Hematopoietic multipotent progenitor cell treated with erythropoietin and hydrocortisone succinate and interleukin-3 and kit ligand, for 8 days (in vitro differentiated cells): ENCODE data around the gene DPF3.
"Not testable (repeated sequence)": the region's sequence is repeated elsewhere in the genome, so short reads cannot be mapped to it uniquely, and the experiment has no call there.

ENCODE experiments used
- DNase-seq: peaks from one replicate; pipeline ENCODE4 v3.0.0-alpha.2; 2015

The DPF3 gene

DNA sequence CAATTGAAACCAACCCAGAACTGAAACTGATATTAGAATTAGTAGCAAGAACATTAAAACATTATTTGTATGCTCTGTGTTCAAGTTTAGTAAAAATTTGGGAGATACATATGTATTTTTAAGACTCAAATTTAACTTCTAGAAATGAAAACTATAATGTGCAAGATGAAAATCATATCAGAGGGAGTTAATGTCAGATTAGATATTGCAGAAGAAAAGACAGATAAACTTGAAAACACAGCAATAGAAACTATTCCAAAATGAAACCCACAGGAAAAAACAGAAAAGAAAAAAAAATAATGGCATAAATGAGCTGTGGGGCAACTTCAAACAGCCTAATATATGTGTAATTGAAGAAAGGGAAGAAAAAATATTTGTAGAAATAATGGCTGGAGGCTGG, 134.9 kb downstream of the DPF3 start:
- no peak for DNase-seq

DNA sequence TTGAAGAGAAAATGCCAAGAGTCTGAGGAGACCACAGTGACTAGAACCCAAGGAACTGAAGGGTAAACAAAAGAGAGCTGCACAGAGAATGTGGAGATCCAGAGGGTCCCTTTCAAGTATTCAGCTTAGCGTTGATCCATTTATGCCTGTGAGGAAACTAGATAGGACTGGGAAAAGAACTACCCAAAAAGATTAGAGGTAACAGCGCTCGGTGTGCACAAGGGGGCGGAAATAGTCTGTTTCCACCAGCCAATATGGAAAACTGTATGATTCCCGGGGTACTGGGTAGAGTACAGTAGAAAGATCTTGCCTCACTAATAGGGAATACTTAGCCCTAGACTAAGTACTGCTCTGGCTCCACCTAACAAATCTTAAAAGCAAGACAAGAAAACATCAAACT, 135.5 kb downstream of the DPF3 start:
- DNase-seq = no peak

DNA sequence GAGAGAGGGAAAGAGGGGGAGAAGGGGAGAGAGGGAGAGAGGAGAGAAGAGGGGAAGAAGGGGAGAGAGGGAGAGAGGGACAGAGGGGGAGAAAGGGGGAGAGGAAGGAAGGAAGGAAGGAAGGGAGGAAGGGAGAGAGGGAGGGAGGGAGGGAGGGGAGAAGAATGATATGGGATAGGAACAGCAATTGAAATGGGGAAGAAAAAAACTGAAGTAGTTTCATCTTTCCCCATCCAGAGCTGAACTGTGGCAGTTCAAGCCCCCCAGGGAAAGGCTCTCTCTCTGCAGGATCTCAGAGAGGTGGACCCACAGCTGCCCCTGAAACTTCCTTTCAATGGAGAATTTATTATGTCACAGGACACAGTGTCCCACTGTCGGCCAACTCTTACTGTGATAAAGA, 136.9 kb downstream of the DPF3 start:
- DNase-seq = no peak

DNA sequence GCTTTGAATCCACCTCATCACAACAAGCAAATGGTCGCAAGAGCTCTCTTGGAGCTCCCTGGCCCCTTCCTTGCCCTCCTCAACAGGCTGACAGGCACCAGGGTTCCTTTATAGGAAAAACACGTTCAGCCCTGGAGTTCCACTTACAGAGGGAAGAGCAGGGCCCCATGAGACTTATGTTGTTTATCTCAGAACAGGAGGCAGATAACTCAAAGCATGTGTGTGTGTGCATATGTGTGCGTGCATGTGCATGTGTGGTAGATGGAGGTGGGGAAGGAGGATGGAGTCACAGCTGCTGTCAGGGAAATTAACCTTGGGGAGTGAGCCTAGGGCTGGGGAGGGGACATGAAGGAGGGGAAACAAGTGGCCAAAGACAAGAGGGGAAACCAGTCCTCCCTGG, 138.1 kb downstream of the DPF3 start:
- no peak for DNase-seq

DNA sequence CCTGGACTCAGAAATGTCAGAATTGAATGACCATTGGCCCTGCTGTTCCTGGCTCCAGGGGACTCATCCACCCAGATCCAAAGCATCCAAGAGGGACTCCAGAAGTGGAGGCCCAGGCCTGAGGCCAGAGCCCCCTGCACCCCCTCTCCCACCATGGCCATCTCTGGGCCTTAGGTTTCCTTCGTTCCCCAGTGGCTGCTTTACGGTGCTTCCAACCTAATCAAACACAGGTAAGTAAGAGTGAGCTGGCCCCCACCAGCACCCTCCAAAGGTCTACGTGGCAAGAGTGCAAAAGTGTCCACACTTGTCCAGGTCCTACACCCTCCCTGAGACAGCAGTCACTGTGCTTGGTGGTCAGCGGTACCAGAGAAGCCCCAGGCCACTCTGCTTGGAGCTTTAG, 139.0 kb downstream of the DPF3 start:
- no peak for DNase-seq

DNA sequence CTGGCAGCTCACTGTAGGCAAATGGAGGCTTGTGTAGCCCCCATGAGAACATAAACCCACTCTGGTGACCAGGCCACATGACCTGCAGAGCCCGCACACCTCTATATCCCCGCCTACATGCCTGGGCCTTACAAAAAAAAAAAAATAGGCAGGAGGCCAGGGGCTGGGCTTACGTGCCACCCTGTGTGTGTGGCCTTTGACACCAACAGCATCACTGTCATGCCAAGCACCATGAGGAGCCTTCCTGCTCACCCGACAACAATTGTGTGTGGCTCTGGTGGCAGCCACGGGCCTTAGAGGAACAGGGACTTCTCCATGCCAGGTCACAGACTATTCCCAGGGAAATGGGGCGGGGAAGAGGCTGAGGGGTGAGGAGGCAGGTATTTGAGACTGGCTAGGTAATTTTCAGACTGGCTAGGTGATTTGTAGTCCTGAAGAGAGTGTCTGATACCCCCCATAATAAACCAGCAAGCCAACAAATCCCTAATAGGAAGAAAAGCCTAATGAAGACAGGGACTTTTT, 140.0 kb downstream of the DPF3 start:
- DNase-seq = no peak

DNA sequence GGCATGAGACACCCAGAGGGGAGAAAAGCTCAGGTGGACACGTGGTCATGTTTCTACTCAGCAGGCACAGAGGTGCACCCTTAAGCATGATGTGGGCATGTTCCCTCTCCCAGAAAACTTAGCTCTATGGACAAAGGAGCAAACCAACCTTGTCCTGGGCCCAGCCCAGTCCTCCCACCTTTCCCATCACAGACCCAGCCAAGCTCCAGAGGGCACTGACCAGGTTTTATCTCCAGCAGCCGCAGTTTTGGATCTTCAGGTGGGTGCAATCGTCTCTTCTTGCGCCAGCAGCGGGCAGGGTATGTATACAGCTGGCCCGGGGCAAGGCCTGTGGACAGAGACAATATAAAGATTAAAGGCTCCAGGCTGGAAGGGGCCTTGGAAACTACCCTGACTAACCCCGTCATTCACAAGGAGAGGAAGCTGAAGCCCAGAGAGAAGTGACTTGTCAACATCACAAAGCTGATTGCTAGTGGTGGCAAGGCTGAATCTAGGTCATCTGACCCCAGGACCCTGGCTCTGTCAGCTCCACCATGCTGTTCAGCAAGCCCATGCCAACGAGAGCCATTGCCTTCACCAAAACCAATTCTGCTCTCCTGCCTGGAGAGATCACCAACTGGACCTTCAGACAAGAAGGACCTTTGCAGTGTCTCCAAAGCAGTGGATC, 140.7 kb downstream of the DPF3 start:
- no peak for DNase-seq

DNA sequence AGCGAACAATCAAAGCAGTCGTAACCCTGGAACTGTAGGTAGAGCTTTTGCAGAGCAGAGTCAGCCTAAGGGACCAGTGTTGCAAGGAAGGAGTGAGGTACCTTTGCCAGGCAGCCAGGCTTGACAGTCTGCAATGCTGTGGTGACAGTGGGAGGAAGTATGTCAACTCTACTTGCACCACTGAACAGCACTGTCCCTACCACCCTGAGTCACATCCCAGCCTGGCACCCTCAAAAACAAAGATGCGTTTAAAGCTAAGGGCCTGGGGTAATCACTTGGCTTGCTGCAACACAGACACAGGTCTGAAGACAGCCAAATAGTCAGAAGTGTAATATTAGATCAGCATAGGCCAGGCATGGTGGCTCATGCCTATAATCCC, 141.9 kb downstream of the DPF3 start:
- no peak for DNase-seq

DNA sequence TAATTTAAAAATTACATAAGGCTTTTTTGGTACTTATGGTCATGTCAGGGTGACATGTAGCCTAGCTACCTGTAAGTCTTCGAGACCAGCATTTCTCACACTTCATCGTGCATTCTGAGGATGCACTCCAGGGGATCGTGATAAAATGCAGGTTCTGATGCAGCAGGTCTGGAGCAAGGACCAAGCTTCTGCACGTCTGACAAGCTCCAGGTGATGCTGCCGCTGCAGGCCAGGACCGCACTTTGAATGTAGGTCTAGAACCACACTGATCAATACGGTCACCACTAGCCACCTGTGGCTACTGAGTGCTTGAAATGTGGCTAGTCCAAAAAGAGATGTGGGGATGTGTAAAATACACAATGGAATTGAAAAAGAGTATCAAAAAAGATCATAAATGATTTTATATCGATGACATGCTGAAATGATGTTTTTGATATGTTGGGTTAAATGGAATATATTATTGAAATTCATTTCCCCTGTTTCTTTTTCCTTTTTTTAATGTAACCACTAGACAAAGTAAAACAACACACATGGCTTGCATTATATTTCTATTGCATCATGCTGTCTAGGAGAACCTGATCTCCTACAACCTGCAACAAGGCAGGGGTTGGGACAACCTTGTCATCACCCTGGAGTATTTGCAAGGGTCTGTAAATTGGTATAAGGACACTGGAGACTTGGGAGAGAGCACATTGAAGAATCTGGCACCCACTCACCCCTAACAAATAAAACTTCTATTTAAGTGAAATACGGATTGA, 142.4 kb downstream of the DPF3 start:
- DNase-seq = no peak

DNA sequence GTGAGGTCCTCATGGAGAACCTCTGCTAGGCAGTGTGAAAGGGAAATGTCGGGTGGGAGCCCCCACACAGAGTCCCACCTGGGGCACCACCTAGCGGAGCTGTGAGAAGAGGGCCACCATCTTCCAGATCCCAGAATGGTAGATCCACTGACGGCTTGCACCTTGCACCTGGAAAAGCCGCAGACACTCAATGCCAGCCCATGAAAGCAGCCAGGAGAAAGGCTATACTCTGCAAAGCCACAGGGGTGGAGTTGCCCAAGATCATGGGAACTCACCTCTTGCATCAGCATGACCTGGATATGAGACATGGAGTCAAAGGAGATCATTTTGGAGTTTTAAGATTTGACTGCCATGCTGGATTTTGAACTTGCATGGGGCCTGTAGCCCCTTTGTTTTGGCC, 145.0 kb downstream of the DPF3 start:
- DNase-seq = not testable (repeated sequence)

DNA sequence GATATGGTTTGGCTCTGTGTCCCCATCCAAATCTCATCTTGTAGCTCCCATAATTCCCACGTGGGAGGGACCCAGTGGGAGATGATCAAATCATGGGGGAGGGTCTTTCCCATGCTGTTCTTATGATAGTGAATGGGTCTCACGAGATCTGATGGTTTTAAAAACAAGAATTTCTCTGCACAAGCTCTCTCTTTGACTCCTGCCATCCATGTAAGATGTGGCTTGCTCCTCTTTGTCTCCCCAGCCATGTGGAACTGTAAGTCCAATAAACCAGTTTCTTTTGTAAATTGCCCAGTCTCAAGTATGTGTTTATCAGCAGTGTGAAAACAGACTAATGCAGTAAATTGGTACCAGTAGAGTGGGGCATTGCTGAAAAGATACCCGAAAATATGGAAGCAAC, 146.2 kb downstream of the DPF3 start:
- no peak for DNase-seq

DNA sequence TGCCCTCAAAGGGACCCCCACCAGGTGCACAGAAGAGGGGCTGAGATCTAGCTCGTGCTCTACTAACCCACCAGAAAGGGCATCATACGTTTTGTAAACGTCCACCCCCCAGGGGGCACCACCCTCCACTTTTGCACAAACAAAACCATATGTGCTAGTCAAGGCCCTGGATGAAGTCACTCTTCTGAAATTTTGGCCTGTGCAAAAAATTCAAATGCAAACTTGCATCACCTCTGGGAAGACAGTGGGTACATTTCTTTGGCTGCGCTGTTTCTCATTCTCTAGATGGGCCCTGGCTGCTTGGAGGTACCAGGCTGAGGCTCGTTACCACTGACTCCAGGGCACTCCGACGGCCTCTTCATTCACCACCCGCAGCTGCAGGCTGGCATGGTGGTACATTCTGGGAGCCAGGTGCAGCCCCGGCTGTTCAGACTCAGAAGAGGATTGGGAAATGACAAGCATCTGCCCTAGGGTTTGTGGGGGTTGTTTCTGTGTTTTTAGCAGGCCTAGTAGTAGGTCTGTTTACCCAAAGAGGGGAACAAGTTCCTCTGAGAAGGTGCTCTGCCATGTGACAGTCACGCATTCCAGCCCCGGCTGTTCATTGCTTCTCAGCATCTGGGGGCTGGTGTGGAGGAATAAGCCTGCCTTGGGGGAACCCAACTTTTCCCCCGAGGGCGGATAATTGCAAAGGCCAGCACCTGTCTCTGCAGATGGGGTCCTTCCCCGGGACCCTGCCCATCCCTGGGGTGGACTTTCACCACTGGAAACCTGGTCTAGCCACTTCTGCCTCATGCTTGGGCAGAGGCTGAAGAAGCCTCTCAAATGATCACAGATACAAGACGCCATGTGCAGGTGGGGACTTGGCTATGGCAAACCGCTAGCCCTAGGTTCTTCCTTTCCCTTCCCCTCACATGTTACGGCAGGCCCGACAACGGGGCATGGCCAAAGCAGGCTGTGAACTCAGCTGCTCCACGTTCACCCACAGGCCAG, 147.6 kb downstream of the DPF3 start:
- no peak for DNase-seq

DNA sequence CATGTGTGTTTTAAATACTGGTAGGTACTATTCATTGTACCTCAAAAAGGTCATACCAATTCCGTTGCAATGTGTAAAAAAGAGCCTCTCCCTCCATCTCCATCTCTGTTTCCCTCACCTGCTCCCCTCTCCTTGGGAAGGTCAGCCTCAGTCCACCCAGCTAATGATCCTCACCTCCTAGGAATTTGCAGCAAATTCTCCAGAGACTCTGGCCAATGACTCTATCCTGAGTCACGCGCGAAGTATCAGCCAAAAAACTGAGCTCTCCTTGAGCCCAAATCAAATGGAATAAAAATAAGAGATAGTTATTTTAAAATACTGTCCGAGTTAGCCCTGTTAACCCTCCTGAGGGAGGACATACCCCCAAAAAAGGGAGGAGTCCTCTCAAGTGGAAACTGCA, 148.4 kb downstream of the DPF3 start:
- DNase-seq = no peak

DNA sequence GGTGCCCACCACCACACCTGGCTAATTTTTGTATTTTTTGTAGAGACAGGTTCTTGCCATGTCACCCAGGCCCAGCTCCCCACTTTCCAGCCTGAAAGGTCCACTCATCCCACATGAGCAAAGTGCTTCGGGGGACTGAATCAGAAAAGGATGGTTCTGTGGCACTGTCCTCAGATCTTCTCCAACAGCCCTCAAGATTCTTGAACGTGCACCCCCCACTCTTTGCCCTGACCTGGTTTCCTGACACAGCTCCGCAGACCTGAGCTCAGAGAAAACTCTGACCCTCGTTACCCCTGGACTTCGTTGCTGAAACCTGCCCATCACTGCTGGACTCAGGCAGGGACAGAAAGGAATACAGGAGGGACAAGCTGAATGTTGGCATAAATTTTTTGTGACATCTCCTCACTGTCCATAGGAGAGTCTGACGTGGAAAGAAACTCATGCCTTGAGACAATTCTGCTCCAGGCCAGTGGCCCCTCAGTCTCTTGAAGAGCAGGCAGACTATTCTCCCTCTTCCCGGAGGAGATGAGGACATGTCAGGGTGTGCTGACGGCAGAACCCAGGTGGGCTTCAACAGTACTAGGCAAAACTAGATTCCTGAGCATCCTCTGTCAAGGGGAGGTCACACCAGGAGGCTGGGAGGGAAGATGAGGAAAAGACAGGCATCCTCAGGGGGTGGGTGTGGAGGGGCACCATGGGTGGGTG, 149.3 kb downstream of the DPF3 start:
- DNase-seq = no peak

DNA sequence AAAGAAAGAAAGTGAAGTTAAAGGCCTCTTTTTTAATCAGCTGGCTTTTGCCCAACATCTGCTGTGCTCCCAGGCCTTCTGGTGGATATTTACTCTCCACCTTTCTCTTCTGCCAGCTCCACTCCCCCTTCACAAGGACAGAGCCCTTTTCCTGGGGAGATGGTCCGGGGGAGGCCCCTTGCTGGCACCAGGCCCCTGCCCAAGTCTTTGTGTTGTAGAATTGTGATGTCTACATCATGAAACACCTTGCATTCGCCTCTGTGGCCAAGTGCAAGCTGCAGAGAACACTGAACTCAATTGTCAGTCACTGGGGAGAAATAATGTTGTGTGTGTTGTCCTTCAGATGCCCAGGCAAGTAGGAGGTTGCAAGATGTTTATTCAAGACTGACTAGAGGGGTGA, 150.3 kb downstream of the DPF3 start:
- no peak for DNase-seq

DNA sequence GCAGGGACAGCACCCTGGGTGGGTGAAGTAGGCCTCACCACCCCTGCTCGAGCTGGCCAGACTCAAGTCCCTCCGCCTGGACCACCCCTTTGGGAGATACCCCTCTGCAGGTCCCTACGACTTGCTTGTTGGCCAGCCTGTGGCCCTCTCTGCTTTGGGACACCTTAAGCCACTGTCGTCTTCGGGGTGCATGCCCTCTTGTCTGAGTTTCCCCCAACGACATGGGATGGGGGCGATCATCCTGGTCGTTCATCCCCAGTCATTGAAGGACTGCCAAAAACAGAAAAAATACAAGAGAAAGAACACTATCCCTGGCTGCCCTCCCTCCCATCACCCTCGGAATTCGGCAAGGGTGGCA, 151.1 kb downstream of the DPF3 start:
- DNase-seq = no peak

DNA sequence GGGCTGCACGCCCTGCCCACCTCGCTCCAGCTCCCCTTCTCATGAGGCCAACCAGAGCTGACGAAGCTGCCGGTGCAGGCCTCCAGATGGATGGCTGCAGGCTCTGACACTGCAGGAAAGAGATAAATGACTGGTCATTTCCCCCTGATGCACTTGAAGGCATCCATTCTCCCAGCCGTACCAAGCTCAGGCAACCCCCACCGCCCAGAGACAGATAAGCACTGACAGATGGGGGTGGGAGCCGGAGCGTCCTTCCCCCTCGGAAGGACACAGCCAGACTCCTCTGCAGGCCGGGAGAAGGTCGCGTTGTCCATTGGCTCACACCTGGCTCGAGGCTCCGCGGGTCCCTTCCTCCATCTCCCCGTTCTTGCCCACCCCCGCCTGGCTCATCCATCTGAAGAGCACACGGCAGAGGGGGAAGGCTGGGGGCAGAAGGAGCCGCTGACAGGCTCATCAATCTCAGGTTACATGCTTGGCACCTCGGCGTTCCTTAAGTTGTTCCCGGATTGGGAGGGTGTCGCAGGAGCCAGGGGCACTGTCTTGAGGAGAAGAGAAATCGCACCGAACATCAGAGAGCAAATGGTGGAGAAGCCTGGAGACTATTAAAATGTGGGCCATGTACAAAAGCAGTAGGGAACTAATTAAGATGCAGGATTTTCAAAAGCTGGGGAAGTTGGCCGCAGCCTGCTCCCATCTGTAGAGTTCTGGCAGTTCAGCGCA, 151.6 kb downstream of the DPF3 start:
- DNase-seq = peak; percentile 8

DNA sequence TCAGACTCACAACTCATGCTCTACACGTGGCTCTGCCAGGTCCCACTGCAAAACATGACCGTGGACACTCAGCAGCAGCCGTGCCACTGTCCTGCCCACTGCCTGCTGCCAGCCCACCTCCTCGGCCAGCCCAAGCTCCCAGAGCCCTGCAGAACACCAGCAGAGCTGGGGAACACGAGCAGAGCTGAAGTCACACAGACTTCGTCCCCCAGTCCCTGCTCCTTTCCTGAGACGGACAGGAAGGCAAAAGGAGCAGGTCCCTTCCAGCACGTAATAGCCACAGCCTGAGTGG, 152.1 kb downstream of the DPF3 start:
- no peak for DNase-seq

DNA sequence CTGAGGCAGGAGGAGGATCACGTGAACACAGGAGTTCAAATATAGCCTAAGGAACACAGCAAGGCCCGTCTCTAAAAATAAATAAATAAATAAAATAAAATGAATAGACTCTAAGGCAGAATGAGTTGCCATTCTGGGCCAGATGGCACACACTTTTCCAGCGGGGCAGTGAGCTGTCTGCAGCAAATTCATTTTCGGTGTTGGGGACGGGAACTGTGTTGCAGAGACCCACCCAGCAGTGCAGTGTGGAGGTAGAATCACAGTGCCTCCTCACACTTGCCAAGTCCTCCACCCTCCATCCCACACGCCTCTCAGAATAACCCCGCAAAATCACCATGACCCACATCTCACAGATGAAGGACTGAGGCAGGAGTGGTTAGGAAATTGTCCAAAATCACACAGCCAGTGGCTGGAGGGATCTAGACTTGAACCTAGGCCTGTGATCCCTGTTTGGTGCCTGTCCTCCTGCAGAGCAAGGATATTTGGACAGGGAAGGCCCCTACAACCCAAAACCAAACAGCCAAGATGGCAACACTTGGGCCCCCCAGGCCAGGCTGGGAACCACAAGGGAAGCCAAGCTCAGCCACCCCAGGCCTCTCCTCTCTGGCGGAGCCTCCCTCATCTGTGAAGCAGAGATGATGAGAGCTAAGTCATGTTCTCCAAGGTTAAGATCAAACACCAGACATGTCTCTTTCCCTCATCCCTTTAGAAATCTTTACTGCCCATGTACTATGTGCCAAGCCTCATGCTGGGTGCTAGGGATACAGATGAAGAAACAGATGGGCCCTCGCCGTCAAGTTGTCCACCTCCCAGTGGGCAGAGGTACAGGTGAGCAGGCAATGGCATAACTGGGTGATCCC, 152.7 kb downstream of the DPF3 start:
- no peak for DNase-seq

DNA sequence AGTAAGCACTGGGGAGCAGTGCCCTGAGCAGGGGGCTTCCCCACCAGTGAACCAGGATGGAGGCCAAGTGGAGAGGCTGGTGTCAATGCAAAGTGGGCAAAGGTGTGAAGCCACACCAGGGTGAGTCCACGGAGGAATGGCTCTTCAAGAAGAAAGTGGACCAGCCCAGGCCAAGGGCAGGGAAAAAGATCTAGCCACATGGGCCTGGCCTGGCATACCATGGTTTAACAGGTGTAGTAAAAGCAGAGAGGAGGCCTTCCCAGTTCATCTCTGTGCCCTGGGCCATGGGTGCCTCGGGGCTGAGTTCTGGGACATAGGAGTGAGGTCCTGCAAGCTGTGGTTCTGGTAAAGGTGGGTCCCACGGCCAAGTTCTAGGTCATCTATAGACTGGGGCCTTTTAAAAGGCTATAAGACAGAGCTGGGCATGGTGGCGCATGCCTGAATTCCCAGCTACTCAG, 153.4 kb downstream of the DPF3 start:
- DNase-seq = no peak
